ENCODE data around the gene ZNF132.
"Not testable (repeated sequence)": the region's sequence is repeated elsewhere in the genome, so short reads cannot be mapped to it uniquely, and the experiment has no call there.

ZNF132 gene

DNA sequence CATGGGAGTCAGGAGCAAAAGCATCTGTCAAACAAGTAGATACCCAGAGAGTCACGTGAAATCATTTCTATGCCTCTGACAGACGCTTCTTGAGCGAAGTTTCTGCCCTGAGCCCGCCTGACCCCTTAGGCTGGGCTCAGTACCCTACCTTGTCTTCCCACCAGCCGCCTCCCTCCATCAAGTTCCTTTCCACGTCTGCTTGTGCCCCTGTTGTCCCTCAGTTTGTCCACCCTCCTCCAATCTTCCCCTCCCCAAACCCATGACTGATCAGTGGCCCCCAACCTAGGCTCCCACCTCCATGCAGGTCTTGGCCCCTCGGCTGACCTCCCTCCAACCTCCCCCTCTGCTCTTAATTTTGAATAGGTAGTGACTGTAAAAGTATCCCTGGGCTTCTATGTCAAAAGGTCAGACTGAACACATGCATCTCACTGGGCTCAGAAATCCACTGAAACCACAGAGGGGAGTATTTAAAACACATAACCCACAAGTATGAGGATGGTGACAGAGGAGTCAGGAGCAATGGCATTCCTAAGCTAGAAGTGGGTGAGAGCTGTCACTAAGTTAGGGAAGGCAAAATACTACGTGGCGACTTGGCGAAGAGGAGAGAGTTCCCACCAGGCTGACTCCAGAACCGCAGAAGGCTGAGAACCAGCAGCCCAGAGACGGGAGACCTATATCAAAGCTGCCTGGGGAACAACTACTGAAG, 34.5 kb upstream of the ZNF132 start:
- DNase-seq (ENCODE audit: low spot score) = no peak
- TF ChIP-seq, protein P1, sequence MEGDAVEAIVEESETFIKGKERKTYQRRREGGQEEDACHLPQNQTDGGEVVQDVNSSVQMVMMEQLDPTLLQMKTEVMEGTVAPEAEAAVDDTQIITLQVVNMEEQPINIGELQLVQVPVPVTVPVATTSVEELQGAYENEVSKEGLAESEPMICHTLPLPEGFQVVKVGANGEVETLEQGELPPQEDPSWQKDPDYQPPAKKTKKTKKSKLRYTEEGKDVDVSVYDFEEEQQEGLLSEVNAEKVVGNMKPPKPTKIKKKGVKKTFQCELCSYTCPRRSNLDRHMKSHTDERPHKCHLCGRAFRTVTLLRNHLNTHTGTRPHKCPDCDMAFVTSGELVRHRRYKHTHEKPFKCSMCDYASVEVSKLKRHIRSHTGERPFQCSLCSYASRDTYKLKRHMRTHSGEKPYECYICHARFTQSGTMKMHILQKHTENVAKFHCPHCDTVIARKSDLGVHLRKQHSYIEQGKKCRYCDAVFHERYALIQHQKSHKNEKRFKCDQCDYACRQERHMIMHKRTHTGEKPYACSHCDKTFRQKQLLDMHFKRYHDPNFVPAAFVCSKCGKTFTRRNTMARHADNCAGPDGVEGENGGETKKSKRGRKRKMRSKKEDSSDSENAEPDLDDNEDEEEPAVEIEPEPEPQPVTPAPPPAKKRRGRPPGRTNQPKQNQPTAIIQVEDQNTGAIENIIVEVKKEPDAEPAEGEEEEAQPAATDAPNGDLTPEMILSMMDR (IDR thresholded peaks at IDR 0.05; ENCODE audit: borderline replicate concordance, control extremely low read depth, extremely low read depth, insufficient read depth, missing control alignments) = no peak
- in situ Hi-C loops (cut with MboI; ENCODE audit: low sequenced_read_pairs, unreplicated experiment) = no loop called here

DNA sequence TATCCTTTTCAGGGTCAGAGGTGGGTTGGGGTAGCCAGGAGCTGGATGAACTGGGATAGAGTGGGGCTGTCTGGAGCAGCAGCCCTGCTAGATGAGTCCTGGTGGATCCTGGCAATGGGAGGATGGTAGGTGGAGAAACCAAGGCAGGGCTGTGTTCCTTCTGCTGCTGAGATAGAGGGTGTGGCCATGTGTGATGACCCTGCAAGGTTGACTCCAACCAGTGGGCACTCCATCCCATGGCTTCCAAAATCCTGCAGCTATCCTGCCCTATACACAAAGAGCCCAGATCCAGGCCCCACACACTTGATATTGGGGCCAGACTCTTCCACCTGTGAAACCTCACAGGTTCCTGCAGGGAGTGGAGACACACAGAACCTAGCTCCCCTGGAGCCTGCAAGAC, 33.8 kb upstream of the ZNF132 start:
- no peak for DNase-seq (ENCODE audit: low spot score)
- in situ Hi-C loops (cut with MboI; ENCODE audit: low sequenced_read_pairs, unreplicated experiment) = no loop called here
- TF ChIP-seq, protein P1 (IDR thresholded peaks at IDR 0.05; ENCODE audit: borderline replicate concordance, control extremely low read depth, extremely low read depth, insufficient read depth, missing control alignments) = no peak

DNA sequence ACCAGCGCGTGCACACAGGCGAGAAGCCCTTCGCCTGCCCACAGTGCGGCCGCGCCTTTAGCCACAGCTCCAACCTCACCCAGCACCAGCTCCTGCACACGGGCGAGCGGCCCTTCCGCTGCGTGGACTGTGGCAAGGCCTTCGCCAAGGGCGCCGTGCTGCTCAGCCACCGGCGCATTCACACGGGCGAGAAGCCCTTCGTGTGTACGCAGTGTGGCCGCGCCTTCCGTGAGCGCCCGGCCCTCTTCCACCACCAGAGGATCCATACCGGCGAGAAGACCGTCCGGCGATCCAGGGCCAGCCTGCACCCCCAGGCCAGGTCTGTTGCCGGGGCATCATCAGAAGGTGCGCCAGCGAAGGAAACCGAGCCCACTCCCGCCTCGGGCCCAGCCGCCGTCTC, 31.8 kb upstream of the ZNF132 start:
- no peak for DNase-seq (ENCODE audit: low spot score)
- TF ChIP-seq, protein P1 (IDR thresholded peaks at IDR 0.05; ENCODE audit: borderline replicate concordance, control extremely low read depth, extremely low read depth, insufficient read depth, missing control alignments) = no peak
- in situ Hi-C loops (cut with MboI; ENCODE audit: low sequenced_read_pairs, unreplicated experiment) = no loop called here

DNA sequence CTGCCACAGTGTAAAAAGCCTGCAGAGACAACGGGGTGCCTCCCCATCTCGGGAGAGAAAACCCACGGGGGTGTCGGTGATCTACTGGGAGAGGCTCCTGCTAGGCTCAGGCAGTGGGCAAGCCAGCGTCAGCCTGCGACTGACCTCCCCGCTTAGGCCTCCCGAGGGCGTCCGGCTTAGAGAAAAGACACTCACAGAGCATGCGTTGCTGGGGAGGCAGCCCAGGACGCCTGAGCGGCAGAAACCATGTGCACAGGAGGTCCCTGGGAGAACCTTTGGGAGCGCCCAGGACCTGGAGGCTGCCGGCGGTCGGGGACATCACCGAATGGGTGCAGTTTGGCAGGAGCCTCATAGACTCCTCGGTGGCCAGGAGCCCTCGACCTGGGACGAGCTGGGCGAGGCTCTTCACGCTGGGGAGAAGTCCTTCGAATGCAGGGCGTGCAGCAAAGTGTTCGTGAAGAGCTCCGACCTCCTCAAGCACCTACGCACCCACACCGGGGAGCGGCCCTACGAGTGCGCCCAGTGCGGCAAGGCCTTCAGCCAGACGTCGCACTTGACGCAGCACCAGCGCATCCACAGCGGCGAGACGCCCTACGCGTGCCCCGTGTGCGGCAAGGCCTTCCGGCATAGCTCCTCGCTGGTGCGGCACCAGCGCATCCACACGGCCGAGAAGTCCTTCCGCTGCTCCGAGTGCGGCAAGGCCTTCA, 31.0 kb upstream of the ZNF132 start:
- in situ Hi-C loops (cut with MboI; ENCODE audit: low sequenced_read_pairs, unreplicated experiment); DNase-seq (ENCODE audit: low spot score): not testable (repeated sequence)

DNA sequence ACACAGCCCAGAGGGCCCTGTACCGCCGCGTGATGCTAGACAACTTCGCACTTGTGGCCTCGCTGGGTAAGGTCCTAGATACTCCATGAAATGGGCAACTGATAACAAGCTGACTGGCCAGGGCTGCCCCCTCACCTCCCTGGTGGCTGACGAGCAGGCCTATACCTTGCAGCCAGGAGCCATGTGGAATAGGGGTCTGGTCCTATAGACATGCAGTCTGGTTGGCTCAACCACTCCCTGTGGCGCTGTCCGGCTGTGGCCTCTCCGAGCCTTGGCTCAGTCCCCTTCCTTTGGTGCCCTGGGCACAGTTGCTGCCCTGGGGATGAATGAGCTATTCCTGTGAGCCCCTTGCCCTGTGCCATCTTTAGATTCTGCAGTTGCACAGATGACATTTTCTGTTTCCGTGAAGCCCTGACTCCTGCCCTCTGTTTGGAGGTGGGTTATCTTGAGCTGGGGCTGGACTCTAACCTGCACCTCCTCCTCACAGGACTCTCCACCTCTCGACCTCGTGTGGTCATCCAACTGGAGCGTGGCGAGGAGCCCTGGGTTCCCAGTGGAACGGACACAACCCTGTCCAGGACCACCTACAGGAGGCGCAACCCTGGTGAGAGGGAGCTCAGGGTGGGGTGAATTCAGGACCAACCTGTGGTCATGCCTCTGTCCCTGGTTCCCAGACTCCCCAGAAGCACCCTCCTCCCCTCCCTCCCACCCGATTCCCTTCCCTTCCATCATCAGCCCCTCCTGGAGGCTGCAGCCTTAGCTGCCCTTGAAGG, 29.5 kb upstream of the ZNF132 start:
- TF ChIP-seq, protein P1 (IDR thresholded peaks at IDR 0.05; ENCODE audit: borderline replicate concordance, control extremely low read depth, extremely low read depth, insufficient read depth, missing control alignments) = no peak
- in situ Hi-C loops (cut with MboI; ENCODE audit: low sequenced_read_pairs, unreplicated experiment) = no loop called here
- no peak for DNase-seq (ENCODE audit: low spot score)

DNA sequence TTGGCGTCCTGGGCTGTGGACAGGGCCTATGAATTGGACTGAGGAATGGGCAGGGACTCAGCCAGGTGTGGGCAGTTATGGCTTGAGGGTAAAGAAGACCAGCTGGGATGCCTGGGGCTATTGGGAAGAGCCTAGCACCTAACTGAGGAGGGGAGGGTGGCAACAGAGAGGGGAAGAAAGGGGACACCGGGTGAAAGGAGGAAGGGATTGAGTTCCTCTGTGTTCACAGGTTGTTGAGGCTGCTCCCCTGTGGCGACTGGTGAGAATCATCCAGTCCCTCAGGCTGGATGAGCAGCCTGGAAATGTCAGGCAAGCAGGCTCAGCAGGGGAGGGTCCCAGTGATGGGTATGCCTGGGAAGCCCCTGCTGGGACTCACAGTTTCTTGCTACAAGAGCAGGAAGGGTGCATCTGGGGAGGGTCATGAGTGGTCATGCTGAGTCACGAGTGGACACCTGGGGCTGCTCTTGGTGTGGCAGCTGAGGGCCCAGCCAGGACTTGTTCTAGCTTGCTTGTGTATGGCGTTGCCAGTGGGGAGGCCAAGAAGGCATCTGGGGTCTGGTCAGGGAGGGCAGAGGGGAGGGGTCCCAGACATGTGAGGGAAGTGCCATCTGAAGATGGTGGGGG, 28.4 kb upstream of the ZNF132 start:
- in situ Hi-C loops (cut with MboI; ENCODE audit: low sequenced_read_pairs, unreplicated experiment) = no loop called here
- no peak for DNase-seq (ENCODE audit: low spot score)
- TF ChIP-seq, protein P1 (IDR thresholded peaks at IDR 0.05; ENCODE audit: borderline replicate concordance, control extremely low read depth, extremely low read depth, insufficient read depth, missing control alignments) = no peak
